ENCODE measurements around the gene NEK11. TPM values are rescaled to one million over a fixed set of nuclear protein-coding genes. Genes with fewer than 3 reads are reported as not detected.

The NEK11 gene
- total RNA-seq, 1 experiment from 2014 or later = 13.2 TPM

DNA sequence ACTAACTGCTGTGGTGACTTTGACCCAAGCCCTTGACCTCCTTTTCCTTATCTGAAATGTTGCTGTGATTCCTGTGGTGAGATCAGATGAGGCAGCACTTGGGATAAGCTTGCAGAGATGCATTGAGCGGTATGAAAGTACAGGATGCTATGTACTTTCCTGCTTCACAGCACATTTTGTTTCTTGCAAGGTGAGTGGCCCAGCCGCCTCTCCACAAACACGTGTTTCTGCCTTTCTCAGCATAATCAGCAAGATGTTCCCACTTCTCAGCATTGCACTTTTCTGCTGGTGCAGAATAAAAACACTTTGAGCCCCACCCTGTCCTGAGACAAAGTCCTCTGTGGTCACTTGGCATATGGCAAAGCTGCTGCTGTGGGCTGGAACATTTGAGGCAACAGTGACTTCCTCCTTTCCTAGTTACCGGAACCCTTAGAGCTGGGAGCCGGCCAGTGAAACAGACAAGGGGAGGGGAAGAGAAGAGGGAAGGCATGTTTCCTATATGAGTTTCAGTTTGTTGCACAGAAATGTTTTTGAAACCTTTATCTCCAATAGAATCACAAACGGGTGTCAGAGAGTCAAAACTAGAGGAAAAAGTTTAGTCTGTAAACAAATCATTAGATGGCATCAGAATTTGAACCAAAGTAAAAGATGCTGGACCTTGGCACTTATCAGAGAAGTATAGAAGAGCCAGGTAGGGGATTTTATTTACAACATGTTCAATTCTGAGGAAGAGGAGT is 359.9 kb downstream of the NEK11 start:
- Histone ChIP-seq H3K79me2 (ENCODE audit: low read depth) (no peaks in the 10 kb centered on the region), H3F3A (ENCODE audit: insufficient read depth, low read depth) (no peaks in the 10 kb centered on the region), H3K9me3 (ENCODE audit: insufficient read depth, low read depth) (no peaks in the 10 kb centered on the region), H3K4me2 (no peak overlapping the region), H3K4me3 (no peak overlapping the region), H3K36me3 (ENCODE audit: low read depth) (no peaks in the 10 kb centered on the region), H2AFZ (no peak overlapping the region), H3K27ac (no peak overlapping the region), H3K4me1 (replicated peaks; ENCODE audit: insufficient read depth) (0 out of 2 replicates have a peak, but pooled peaks cover 5% of the 10 kb centered on the region), H3K27me3 (ENCODE audit: insufficient read depth, low read depth) (no peaks in the 10 kb centered on the region), H4K20me1 (ENCODE audit: insufficient read depth) (no peaks in the 10 kb centered on the region), H3K9me2 (ENCODE audit: insufficient read depth) (no peaks in the 10 kb centered on the region)
- no TSS peak for BruUV-seq (replicated peaks)
- DNase-seq = no peak
- POLR2A ChIA-PET (ENCODE audit: unreplicated experiment) = no interaction called here
- TF ChIP-seq EZH2 (IDR thresholded peaks at IDR 0.05; ENCODE audit: low read depth) = no peak
- CTCF ChIA-PET = no interaction called here
- intact Hi-C loops (cut with micrococcal nuclease; ENCODE audit: unreplicated experiment) = no loop called here

DNA sequence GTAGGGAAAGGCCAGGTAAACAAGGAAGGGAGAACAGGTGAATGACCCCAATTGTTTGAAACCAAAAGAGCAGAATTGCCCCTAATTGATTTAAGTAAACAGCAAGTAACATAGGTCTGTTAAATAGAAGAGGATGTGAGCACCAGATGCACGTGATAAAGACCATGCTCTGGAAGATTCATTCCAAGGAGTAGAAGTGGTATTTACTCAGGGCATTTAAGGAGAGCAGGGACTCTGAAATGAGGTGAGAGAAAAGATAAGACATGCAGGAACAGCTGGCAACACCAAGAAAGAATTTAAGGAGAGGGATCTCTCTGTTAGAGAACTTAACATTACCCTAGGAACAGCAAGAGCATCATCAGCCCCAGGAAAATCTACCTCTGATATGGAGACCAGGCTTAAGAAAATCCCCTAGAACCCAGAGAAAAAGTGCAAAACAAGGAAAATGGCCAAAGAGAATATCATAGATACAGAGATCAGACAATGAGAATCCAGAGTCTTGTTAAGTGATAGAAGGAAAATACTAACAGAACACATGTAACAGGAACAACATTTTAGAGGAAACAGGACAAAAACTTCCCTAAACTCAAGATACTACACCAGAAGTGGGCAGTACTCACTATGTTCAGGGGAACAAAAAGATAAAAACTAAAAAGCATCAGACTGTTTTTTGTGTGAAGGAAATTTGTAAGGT is 361.3 kb downstream of the NEK11 start:
- no peaks in the 10 kb centered on the region for H3K4me1 ChIP-seq (replicated peaks; ENCODE audit: insufficient read depth)
- intact Hi-C loops (cut with micrococcal nuclease; ENCODE audit: unreplicated experiment) = no loop called here
- H3K27ac ChIP-seq = no peak overlapping the region
- H4K20me1 ChIP-seq (ENCODE audit: insufficient read depth) = no peaks in the 10 kb centered on the region
- no peaks in the 10 kb centered on the region for H3K9me3 ChIP-seq (ENCODE audit: insufficient read depth, low read depth)
- CTCF ChIA-PET = no interaction called here
- POLR2A ChIA-PET (ENCODE audit: unreplicated experiment) = interaction anchor here (0.6 kb wide), 1 partner anchor 14 kb away, joined by 4 read pairs; no protein-coding TSS in a partner anchor
- no peak overlapping the region for H3K4me3 ChIP-seq
- no peaks in the 10 kb centered on the region for H3F3A ChIP-seq (ENCODE audit: insufficient read depth, low read depth)
- no peak for DNase-seq
- no peaks in the 10 kb centered on the region for H3K79me2 ChIP-seq (ENCODE audit: low read depth)
- H3K36me3 ChIP-seq (ENCODE audit: low read depth) = no peaks in the 10 kb centered on the region
- no peak for TF ChIP-seq EZH2 (IDR thresholded peaks at IDR 0.05; ENCODE audit: low read depth)
- TF ChIP-seq, protein P1, sequence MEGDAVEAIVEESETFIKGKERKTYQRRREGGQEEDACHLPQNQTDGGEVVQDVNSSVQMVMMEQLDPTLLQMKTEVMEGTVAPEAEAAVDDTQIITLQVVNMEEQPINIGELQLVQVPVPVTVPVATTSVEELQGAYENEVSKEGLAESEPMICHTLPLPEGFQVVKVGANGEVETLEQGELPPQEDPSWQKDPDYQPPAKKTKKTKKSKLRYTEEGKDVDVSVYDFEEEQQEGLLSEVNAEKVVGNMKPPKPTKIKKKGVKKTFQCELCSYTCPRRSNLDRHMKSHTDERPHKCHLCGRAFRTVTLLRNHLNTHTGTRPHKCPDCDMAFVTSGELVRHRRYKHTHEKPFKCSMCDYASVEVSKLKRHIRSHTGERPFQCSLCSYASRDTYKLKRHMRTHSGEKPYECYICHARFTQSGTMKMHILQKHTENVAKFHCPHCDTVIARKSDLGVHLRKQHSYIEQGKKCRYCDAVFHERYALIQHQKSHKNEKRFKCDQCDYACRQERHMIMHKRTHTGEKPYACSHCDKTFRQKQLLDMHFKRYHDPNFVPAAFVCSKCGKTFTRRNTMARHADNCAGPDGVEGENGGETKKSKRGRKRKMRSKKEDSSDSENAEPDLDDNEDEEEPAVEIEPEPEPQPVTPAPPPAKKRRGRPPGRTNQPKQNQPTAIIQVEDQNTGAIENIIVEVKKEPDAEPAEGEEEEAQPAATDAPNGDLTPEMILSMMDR (conservative IDR thresholded peaks at IDR 0.05) = no peak
- H3K4me2 ChIP-seq = no peak overlapping the region
- no TSS peak for BruUV-seq (replicated peaks)
- H3K9me2 ChIP-seq (ENCODE audit: insufficient read depth) = no peaks in the 10 kb centered on the region
- H2AFZ ChIP-seq = no peak overlapping the region
- H3K27me3 ChIP-seq (ENCODE audit: insufficient read depth, low read depth) = no peaks in the 10 kb centered on the region

GRCh38 chr3:131388490-131388799 is 361.8 kb downstream of the NEK11 start:
- POLR2A ChIA-PET (ENCODE audit: unreplicated experiment) = no interaction called here
- intact Hi-C loops (cut with micrococcal nuclease; ENCODE audit: unreplicated experiment) = no loop called here
- BruUV-seq (replicated peaks) = no TSS peak

More at GRCh38 chr3:131388490-131388799, 361.8 kb downstream of the NEK11 start:
- H3K4me1 ChIP-seq (replicated peaks; ENCODE audit: insufficient read depth) = no peaks in the 10 kb centered on the region
- no peaks in the 10 kb centered on the region for H3K27me3 ChIP-seq (ENCODE audit: insufficient read depth, low read depth)
- no peaks in the 10 kb centered on the region for H3K9me3 ChIP-seq (ENCODE audit: insufficient read depth, low read depth)
- no peaks in the 10 kb centered on the region for H4K20me1 ChIP-seq (ENCODE audit: insufficient read depth)
- CTCF ChIA-PET = no interaction called here
- H3K36me3 ChIP-seq (ENCODE audit: low read depth) = no peaks in the 10 kb centered on the region
- H2AFZ ChIP-seq = no peak overlapping the region
- no peaks in the 10 kb centered on the region for H3K9me2 ChIP-seq (ENCODE audit: insufficient read depth)
- no peak overlapping the region for H3K27ac ChIP-seq
- no peaks in the 10 kb centered on the region for H3K79me2 ChIP-seq (ENCODE audit: low read depth)
- no peak for DNase-seq
- H3K4me3 ChIP-seq = no peak overlapping the region
- no peak overlapping the region for H3K4me2 ChIP-seq
- H3F3A ChIP-seq (ENCODE audit: insufficient read depth, low read depth) = no peaks in the 10 kb centered on the region
- TF ChIP-seq, protein P1 (conservative IDR thresholded peaks at IDR 0.05) = no peak
- no peak for TF ChIP-seq EZH2 (IDR thresholded peaks at IDR 0.05; ENCODE audit: low read depth)

Data from PC-9 (cell line).